Endothelial cell (in vitro differentiated cells): ENCODE results near the gene PDE5A. TPM values are rescaled to one million over a fixed set of nuclear protein-coding genes. Genes with fewer than 3 reads are reported as not detected.

Experiments
- DNase-seq: peaks from one replicate; pipeline ENCODE4 v3.0.0; 2021; ENCODE audit warnings: low spot score
- H3K27ac Mint-ChIP-seq: one replicate; pipeline ENCODE4 v1.8.0; 2021; ENCODE audit warnings: mixed read lengths, inconsistent platforms; ENCODE audit not compliant: unreplicated experiment
- H3K27me3 Mint-ChIP-seq: one replicate; pipeline ENCODE4 v1.8.0; 2021; ENCODE audit warnings: mild to moderate bottlenecking, moderate library complexity, mixed read lengths, inconsistent platforms; ENCODE audit not compliant: unreplicated experiment
- H3K36me3 Mint-ChIP-seq: one replicate; pipeline ENCODE4 v1.8.0; 2021; ENCODE audit warnings: mild to moderate bottlenecking, low read depth, mixed read lengths, inconsistent platforms; ENCODE audit not compliant: unreplicated experiment
- H3K4me1 Mint-ChIP-seq: one replicate; pipeline ENCODE4 v1.8.0; 2021; ENCODE audit warnings: mild to moderate bottlenecking, mixed read lengths, inconsistent platforms; ENCODE audit not compliant: unreplicated experiment
- H3K4me3 Mint-ChIP-seq: one replicate; pipeline ENCODE4 v1.8.0; 2021; ENCODE audit warnings: mild to moderate bottlenecking, mixed read lengths, inconsistent platforms; ENCODE audit not compliant: unreplicated experiment
- H3K9me3 Mint-ChIP-seq: one replicate; pipeline ENCODE4 v1.8.0; 2021; ENCODE audit warnings: mixed read lengths, inconsistent platforms; ENCODE audit not compliant: unreplicated experiment
- CTCF ChIP-seq: fragments of 200-600 bp; sonication (generic); IDR thresholded peaks from one replicate; pipeline ENCODE4 v1.5.0; 2021; ENCODE audit warnings: antibody characterized with exemption; ENCODE audit not compliant: unreplicated experiment
- total RNA-seq: library from RNA; stranded (reverse); fragmentation: NEBNext Ultra II Directional; extraction: Animal tissue kit (Norgen Biotek cat#: 25700); gene quantifications from one replicate; pipeline ENCODE4 v1.2.1, GENCODE V29; 2021; ENCODE audit not compliant: unreplicated experiment

The PDE5A gene
- total RNA-seq, 1 donor from 2014 or later, result 3.4 TPM

- Mint-ChIP-seq H3K9me3 (no peaks in the 10 kb centered on the region), H3K4me1 (no peaks in the 10 kb centered on the region), H3K4me3 (no peak overlapping the region), H3K27ac (no peak overlapping the region), H3K36me3 (peaks cover 4% of the 10 kb centered on the region), H3K27me3 (no peaks in the 10 kb centered on the region)
- no peak for TF ChIP-seq CTCF
- no peak for DNase-seq
Measured at GRCh38 chr4:119589165-119589564, 39.4 kb downstream of the PDE5A start.

DNA sequence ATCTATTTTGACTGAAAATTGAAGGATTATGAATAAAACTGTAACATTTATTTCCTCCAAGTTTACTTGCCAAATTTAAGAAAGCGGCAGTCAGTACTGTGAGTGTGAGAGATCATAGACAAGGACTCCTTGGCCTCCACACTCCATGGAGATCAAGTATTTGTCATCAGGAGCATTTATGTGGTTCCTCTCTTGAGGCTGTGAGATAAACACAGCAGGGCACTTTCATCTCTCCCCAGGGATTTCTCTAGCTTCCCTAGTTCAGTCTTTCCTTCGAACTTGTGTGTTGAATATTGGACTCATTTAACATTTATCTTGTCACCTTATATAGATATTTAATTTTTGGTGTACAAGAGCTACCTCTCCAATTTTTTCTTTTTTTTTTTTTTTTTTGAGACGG, 40.8 kb downstream of the PDE5A start:
- TF ChIP-seq CTCF, result no peak
- H3K4me1 Mint-ChIP-seq, result no peaks in the 10 kb centered on the region
- no peaks in the 10 kb centered on the region for H3K27me3 Mint-ChIP-seq
- H3K27ac Mint-ChIP-seq, result no peak overlapping the region
- DNase-seq, result no peak
- H3K9me3 Mint-ChIP-seq, result no peaks in the 10 kb centered on the region
- H3K4me3 Mint-ChIP-seq, result no peak overlapping the region
- H3K36me3 Mint-ChIP-seq, result peaks cover 8% of the 10 kb centered on the region

- Mint-ChIP-seq H3K36me3 (peaks cover 5% of the 10 kb centered on the region), H3K4me3 (no peak overlapping the region), H3K27ac (no peak overlapping the region), H3K9me3 (no peaks in the 10 kb centered on the region), H3K27me3 (no peaks in the 10 kb centered on the region), H3K4me1 (no peaks in the 10 kb centered on the region)
- TF ChIP-seq CTCF, result no peak
- no peak for DNase-seq
Measured at GRCh38 chr4:119585771-119586170, 42.8 kb downstream of the PDE5A start.

DNA sequence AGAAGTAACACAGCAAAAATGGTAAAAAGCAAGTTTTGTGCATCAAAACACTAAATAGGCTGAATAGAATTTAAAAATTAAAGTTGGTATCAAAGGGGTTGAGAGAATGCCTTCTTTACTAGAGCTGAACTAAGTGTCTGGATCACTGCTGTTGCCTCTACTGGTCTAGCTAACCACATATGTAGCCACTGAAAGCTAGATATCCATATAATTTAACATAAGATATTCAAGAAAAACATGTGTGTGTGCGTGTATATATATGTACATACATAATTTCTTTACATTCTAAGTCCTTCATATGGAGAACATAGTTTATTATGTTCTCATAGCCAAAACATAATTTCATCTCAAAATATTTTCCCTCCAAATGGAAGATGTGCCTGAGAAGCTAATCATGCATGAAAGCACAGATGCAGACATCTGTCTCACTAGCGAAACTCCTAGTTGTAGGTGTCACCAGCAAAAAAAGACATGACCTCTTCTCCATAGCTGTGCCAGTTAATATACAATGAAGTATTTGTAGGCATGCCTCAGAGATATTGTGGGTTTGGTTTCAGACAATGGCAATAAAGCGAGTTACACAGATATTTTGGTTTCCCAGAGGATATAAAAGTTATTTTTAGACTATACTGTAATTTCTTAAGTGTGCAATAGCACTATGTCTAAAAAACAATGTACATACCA, 47.3 kb downstream of the PDE5A start:
- no peak for DNase-seq
- no peaks in the 10 kb centered on the region for H3K4me1 Mint-ChIP-seq
- H3K27ac Mint-ChIP-seq, result no peak overlapping the region
- H3K9me3 Mint-ChIP-seq, result no peaks in the 10 kb centered on the region
- H3K36me3 Mint-ChIP-seq, result peaks cover 5% of the 10 kb centered on the region
- no peaks in the 10 kb centered on the region for H3K27me3 Mint-ChIP-seq
- no peak for TF ChIP-seq CTCF
- H3K4me3 Mint-ChIP-seq, result no peak overlapping the region

DNA sequence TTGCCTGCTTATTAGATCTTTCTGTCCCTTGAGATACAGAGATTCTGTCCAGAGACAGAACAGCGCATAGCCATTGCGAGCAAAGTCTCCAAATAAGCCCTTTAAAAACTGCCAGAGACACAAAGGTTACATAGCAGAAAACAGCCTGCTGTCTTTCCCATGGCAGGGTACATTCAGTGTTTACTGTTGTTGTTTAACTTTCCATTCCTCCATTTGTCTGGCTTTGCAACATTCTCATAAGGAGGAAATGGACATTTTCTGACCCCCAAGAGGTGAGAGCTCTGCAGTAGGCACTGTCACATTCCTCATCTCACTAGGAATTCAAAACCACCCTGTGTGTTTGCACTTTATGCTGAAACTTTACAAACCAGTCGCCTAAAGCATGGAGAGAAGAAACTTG, 48.3 kb downstream of the PDE5A start:
- Mint-ChIP-seq H3K9me3 (no peaks in the 10 kb centered on the region), H3K4me3 (no peak overlapping the region), H3K36me3 (peaks cover 5% of the 10 kb centered on the region), H3K27me3 (no peaks in the 10 kb centered on the region), H3K4me1 (no peaks in the 10 kb centered on the region), H3K27ac (no peak overlapping the region)
- DNase-seq, result no peak
- no peak for TF ChIP-seq CTCF
